GM12878 (cell line): ENCODE measurements around the gene F12. TPM values are rescaled to one million over a fixed set of nuclear protein-coding genes. Genes with fewer than 3 reads are reported as not detected.

Experiments used
- ATAC-seq: fragments of 200-7000 bp; cut with Tn5 transposase; 3 replicates; pipeline ENCODE4 v1.9.1; 2020; ENCODE audit warnings: mild to moderate bottlenecking, moderate library complexity
- BruUV-seq: library from RNA; stranded (reverse); fragments of 400-500 nt; replicated peaks from 2 replicates; lab custom pipeline; 2021; lab: Mats Ljungman, UMichigan
- CTCF ChIA-PET: fragments of 300-600 bp; sonication (Branson Sonifier 250); formaldehyde crosslinking; extraction: SDS; loops from one replicate; lab custom pipeline; 2021; ENCODE audit warnings: inconsistent platforms; lab: Yijun Ruan, JAX
- POLR2A ChIA-PET: fragments of 350-600 bp; formaldehyde crosslinking; extraction: SDS; loops from one replicate; lab custom pipeline; 2021; ENCODE audit warnings: inconsistent platforms; lab: Charles Lee
- RAD21 ChIA-PET: fragments of 300-600 bp; sonication (Branson Sonifier 250); formaldehyde crosslinking; loops from one replicate; lab custom pipeline; 2023; ENCODE audit warnings: antibody characterized with exemption; ENCODE audit not compliant: unreplicated experiment; lab: Charles Lee
- SMC1A ChIA-PET: fragments of 300-600 bp; sonication (Branson Sonifier 250); formaldehyde crosslinking; loops from one replicate; lab custom pipeline; 2023; ENCODE audit not compliant: unreplicated experiment, uncharacterized antibody; lab: Charles Lee
- DNase-seq: peaks from one replicate; pipeline ENCODE4 v3.0.0-alpha.2; 2011; ENCODE audit warnings: low read depth, low spot score
- FAIRE-seq: peaks from 3 replicates; lab custom pipeline; 2011; peaks lifted over from hg19 to GRCh38; lab: Jason Lieb, UNC
- H2AFZ ChIP-seq: 2 replicates; pipeline ENCODE4 v1.6.0; 2011; ENCODE audit warnings: low read depth, low read length, control low read depth; ENCODE audit not compliant: control insufficient read depth
- H3K27ac ChIP-seq: 2 replicates; pipeline ENCODE4 v1.5.1; 2011; ENCODE audit warnings: control low read depth; ENCODE audit not compliant: control insufficient read depth, insufficient read depth
- H3K27me3 ChIP-seq, 2 experiments: replicated peaks in 1 of 2; 2 replicates each; pipeline versions ENCODE4 v1.6.0 to v1.6.1; 2011; ENCODE audit warnings: low read length in 1 of 2; ENCODE audit not compliant: control insufficient read depth in 2 of 2, insufficient read depth in 2 of 2
- H3K36me3 ChIP-seq, 2 experiments: 2 replicates each; pipeline ENCODE4 v1.5.1; 2011; ENCODE audit warnings: low read length in 1 of 2; ENCODE audit not compliant: control insufficient read depth in 2 of 2, insufficient read depth in 2 of 2
- H3K4me1 ChIP-seq: 2 replicates; pipeline ENCODE4 v1.6.1; 2011; ENCODE audit warnings: mild to moderate bottlenecking, low read length, moderate library complexity, mixed read lengths; ENCODE audit not compliant: control insufficient read depth, insufficient read depth
- H3K4me2 ChIP-seq: 2 replicates; pipeline ENCODE4 v1.6.0; 2011; ENCODE audit warnings: control low read depth; ENCODE audit not compliant: control insufficient read depth, insufficient read depth
- H3K4me3 ChIP-seq: fragments of 200-600 bp; sonication (generic); 2 replicates; pipeline ENCODE4 v1.5.1; 2016
- H3K79me2 ChIP-seq: 2 replicates; pipeline ENCODE4 v1.6.0; 2011; ENCODE audit warnings: low read length; ENCODE audit not compliant: control insufficient read depth, insufficient read depth
- H3K9ac ChIP-seq: 2 replicates; pipeline ENCODE4 v1.8.0; 2011; ENCODE audit warnings: low read length, control low read depth, mixed read lengths; ENCODE audit not compliant: control insufficient read depth, insufficient read depth
- H3K9me3 ChIP-seq: replicated peaks from 3 replicates; pipeline ENCODE4 v1.5.1; 2011; ENCODE audit warnings: mild to moderate bottlenecking, low read length; ENCODE audit not compliant: control insufficient read depth, insufficient read depth
- H4K20me1 ChIP-seq: 2 replicates; pipeline ENCODE4 v1.6.0; 2011; ENCODE audit not compliant: control insufficient read depth, insufficient read depth
- CBX5 ChIP-seq: sonication (generic); IDR thresholded peaks from 2 replicates; pipeline ENCODE4 v1.6.1; 2016; ENCODE audit warnings: low read depth, moderate library complexity, mild to moderate bottlenecking, inconsistent platforms
- CTCF ChIP-seq, 3 experiments: IDR thresholded peaks in 2 of 3; conservative IDR thresholded peaks in 1 of 3; 2 replicates each; pipeline ENCODE4 v1.5.1; 2011; ENCODE audit warnings: low read depth in 3 of 3, low read length in 3 of 3, mild to moderate bottlenecking in 3 of 3, control low read depth in 2 of 3, moderate library complexity in 2 of 3, inconsistent platforms in 1 of 3, mixed read lengths in 1 of 3; ENCODE audit not compliant: control insufficient read depth in 2 of 3, insufficient read depth in 1 of 3; ENCODE audit errors: extremely low read depth in 1 of 3
- ELK1 ChIP-seq: IDR thresholded peaks from 2 replicates; pipeline ENCODE4 v1.6.1; 2012; ENCODE audit warnings: low read depth, low read length, improper control_type of control experiment
- GATAD2B ChIP-seq: fragments of 450-650 bp; conservative IDR thresholded peaks from 2 replicates; pipeline ENCODE4 v1.6.1; 2017; ENCODE audit warnings: low read depth, mild to moderate bottlenecking, moderate library complexity
- HDAC6 ChIP-seq: fragments of 200-600 bp; sonication (generic); IDR thresholded peaks from one replicate; pipeline ENCODE4 v1.8.0; 2017; ENCODE audit warnings: antibody characterized with exemption; ENCODE audit not compliant: unreplicated experiment
- IKZF2 ChIP-seq, 2 experiments: fragments of 450-650 bp; IDR thresholded peaks; 2 replicates each; pipeline ENCODE4 v1.6.1; 2017; ENCODE audit warnings: mild to moderate bottlenecking in 2 of 2, moderate library complexity in 2 of 2
- NR2C2 ChIP-seq: IDR thresholded peaks from 2 replicates; pipeline ENCODE4 v1.6.1; 2011; ENCODE audit warnings: borderline replicate concordance, low read depth; ENCODE audit not compliant: control insufficient read depth, insufficient read length
- PRDM15 ChIP-seq: fragments of 450-650 bp; formaldehyde crosslinking; IDR thresholded peaks from 2 replicates; pipeline ENCODE4 v1.4.0; 2020; ENCODE audit warnings: mild to moderate bottlenecking, moderate library complexity
- RELA ChIP-seq: fragments of 450-650 bp; IDR thresholded peaks from 2 replicates; pipeline ENCODE4 v1.8.0; 2014; ENCODE audit warnings: borderline replicate concordance; ENCODE audit not compliant: partially characterized antibody
- TAF1 ChIP-seq: IDR thresholded peaks from 2 replicates; pipeline ENCODE4 v1.6.1; 2011; ENCODE audit warnings: mild to moderate bottlenecking, low read depth, low read length, borderline replicate concordance
- TARDBP ChIP-seq: IDR thresholded peaks from 2 replicates; pipeline ENCODE4 v1.6.1; 2016; ENCODE audit warnings: borderline replicate concordance
- ZBED1 ChIP-seq: IDR thresholded peaks from 2 replicates; pipeline ENCODE4 v1.6.1; 2016; ENCODE audit warnings: borderline replicate concordance
- ZSCAN29 ChIP-seq: fragments of 450-650 bp; IDR thresholded peaks from 2 replicates; pipeline ENCODE4 v1.6.1; 2017; ENCODE audit warnings: mild to moderate bottlenecking, moderate library complexity
- WGBS: methylation state at CpG from one replicate; pipeline ENCODE4 v1.1.6; 2016; ENCODE audit warnings: low lambda C conversion rate; ENCODE audit not compliant: insufficient replicate concordance, insufficient coverage; ENCODE audit errors: missing lambda C conversion rate; 5-methylcytosine and 5-hydroxymethylcytosine counted together
- in situ Hi-C: fragments of 300-500 bp; cut with MboI; formaldehyde crosslinking; loops from 9 replicates; pipeline ENCODE4 v1.14.3; 2018; ENCODE audit warnings: mixed read lengths
- intact Hi-C: fragments of 100-400 bp; cut with micrococcal nuclease; formaldehyde crosslinking; loops from one replicate; pipeline ENCODE4 v1.14.2; 2022; ENCODE audit not compliant: unreplicated experiment
- polyA plus RNA-seq, 11 experiments: library from polyadenylated mRNA; depleted of rRNA in 4 of 11; unstranded in 6 of 11; stranded (reverse) in 5 of 11; fragments of >200 nt; fragmentation: Nextera tagmentation in 4 of 11; fragmentation: Illumina TruSeq in 1 of 11; extraction: Ambion mirVana in 4 of 11; extraction: Trizol in 1 of 11; gene quantifications; 1 replicate in 1 of 11; 2 replicates in 10 of 11; pipeline versions ENCODE4 v1.2.1 to v1.2.3, GENCODE V29; 2011 to 2016; ENCODE audit warnings: inconsistent platforms in 2 of 11, missing spikeins in 2 of 11, low read depth in 1 of 11
- total RNA-seq, 4 experiments: library from RNA; depleted of rRNA in 3 of 4; stranded (reverse); fragments of >200 nt in 3 of 4; fragmentation: Illumina TruSeq in 1 of 4; extraction: Trizol in 1 of 4; gene quantifications; 2 replicates each; pipeline versions ENCODE4 v1.2.1 to v1.2.3, GENCODE V29; 2013 to 2021
- TF ChIP-seq, protein P1 (sequence below): fragments of 150-350 bp; IDR thresholded peaks from 2 replicates; pipeline ENCODE4 v1.6.1; 2014; ENCODE audit warnings: mild to moderate bottlenecking, low read depth, low read length

The F12 gene
- total and polyA plus RNA-seq, 10 of the 15 experiments (the other 5 are each of a cell fraction or from before 2014, with no cell fraction given), result 0.25 to 11.3 (median 5.5) TPM

- H3K9ac ChIP-seq, result no peak overlapping the region
- no peaks in the 10 kb centered on the region for H3K9me3 ChIP-seq
- DNase-seq, result no peak
- CTCF ChIA-PET, result interaction anchor here (1.4 to 8.3 kb wide), 6 partner anchors 14 to 96 kb away, joined by 3 to 391 read pairs (median 130); partner anchors contain the start of genes GRK6 and PRR7
- intact Hi-C loops (no loop called here), in situ Hi-C loops (no loop called here)
- H3K4me1 ChIP-seq, result peaks cover 28% of the 10 kb centered on the region
- SMC1A ChIA-PET, result interaction anchor here (1.1 to 7.4 kb wide), 9 partner anchors 12 to 95 kb away, joined by 3 to 105 read pairs (median 21); partner anchors contain the start of genes GRK6 and PRR7
- H3K79me2 ChIP-seq, result no peaks in the 10 kb centered on the region
- no peak overlapping the region for H3K4me2 ChIP-seq
- H4K20me1 ChIP-seq, result no peaks in the 10 kb centered on the region
- FAIRE-seq, result no peak
- ATAC-seq, result peak; percentile 18
- no TSS peak for BruUV-seq
- no peak overlapping the region for H3K27ac ChIP-seq
- no peaks in the 10 kb centered on the region; a peak in 1 of 4 replicates for H3K27me3 ChIP-seq
- no peak overlapping the region for H3K4me3 ChIP-seq
- no peak overlapping the region for H2AFZ ChIP-seq
- POLR2A ChIA-PET, result interaction anchor here (0.6 to 11.0 kb wide), 7 partner anchors 15 to 192 kb away, joined by 3 to 174 read pairs (median 56); partner anchors contain the start of genes GRK6 and PRR7
- RAD21 ChIA-PET, result interaction anchor here (2.8 to 6.5 kb wide), 6 partner anchors 16 to 92 kb away, joined by 12 to 291 read pairs (median 71); partner anchors contain the start of genes GRK6, PDLIM7 and PRR7
- H3K36me3 ChIP-seq, result no peaks in the 10 kb centered on the region
- WGBS, result 24% methylated on average over 5 of the region's 5 CpGs
- TF ChIP-seq CBX5 (no peak), HDAC6 (no peak), PRDM15 (CRISPR knock-in tag) (no peak), TARDBP (no peak), CTCF (IDR thresholded peaks at IDR 0.05 in 2 of 3, conservative IDR thresholded peaks at IDR 0.05 in 1 of 3; ENCODE audit: control insufficient read depth in 2 of 3, extremely low read depth in 1 of 3, insufficient read depth in 1 of 3, low read depth in 3 of 3, low read length in 3 of 3) (no peak; a peak in 1 of 6 replicates), ELK1 (no peak), GATAD2B (0 out of 2 replicates have a peak, but pooled peaks have one; percentile 25), ZBED1 (no peak), IKZF2 (IDR thresholded peaks at IDR 0.05) (peak in 1 of 2 experiments; percentile 51; a peak in 3 of 4 replicates), NR2C2 (no peak), ZSCAN29 (no peak), TAF1 (no peak), RELA (no peak)
- TF ChIP-seq, protein P1, sequence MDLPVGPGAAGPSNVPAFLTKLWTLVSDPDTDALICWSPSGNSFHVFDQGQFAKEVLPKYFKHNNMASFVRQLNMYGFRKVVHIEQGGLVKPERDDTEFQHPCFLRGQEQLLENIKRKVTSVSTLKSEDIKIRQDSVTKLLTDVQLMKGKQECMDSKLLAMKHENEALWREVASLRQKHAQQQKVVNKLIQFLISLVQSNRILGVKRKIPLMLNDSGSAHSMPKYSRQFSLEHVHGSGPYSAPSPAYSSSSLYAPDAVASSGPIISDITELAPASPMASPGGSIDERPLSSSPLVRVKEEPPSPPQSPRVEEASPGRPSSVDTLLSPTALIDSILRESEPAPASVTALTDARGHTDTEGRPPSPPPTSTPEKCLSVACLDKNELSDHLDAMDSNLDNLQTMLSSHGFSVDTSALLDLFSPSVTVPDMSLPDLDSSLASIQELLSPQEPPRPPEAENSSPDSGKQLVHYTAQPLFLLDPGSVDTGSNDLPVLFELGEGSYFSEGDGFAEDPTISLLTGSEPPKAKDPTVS, result no peak
Measured at GRCh38 chr5:177405805-177406204, 3.6 kb downstream of the F12 start.
